ENCODE results near the gene CBX5.

DNA sequence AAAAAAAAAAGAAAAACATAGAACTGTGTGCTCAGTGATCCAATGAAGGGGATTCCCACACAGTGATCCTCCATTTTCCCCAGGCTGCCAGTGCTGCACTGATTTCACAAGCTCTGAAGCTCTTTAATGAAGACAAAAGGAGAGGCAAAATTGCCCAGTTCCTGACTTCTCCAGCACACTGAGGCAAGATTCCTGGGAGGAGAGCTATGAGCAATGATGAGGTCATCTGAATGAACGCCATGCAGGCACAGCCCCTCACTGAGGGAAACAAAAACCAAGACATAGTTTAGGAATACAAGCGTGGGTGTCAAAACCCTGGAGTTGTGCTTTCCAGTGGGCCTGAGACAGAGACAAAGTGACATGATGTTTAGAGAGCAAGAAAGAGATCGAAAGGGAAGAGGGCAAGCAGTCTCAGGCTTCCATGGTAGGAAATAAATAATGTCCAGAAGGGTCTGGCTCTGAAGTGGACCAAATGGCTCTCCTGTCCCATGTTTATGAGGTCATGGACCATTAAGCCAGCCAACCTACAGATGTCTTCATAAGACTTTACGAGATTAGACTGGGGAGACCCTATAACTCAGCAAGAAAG lies 50.2 kb downstream of the CBX5 start:
- TF ChIP-seq, protein P1, sequence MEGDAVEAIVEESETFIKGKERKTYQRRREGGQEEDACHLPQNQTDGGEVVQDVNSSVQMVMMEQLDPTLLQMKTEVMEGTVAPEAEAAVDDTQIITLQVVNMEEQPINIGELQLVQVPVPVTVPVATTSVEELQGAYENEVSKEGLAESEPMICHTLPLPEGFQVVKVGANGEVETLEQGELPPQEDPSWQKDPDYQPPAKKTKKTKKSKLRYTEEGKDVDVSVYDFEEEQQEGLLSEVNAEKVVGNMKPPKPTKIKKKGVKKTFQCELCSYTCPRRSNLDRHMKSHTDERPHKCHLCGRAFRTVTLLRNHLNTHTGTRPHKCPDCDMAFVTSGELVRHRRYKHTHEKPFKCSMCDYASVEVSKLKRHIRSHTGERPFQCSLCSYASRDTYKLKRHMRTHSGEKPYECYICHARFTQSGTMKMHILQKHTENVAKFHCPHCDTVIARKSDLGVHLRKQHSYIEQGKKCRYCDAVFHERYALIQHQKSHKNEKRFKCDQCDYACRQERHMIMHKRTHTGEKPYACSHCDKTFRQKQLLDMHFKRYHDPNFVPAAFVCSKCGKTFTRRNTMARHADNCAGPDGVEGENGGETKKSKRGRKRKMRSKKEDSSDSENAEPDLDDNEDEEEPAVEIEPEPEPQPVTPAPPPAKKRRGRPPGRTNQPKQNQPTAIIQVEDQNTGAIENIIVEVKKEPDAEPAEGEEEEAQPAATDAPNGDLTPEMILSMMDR (IDR thresholded peaks at IDR 0.05) = no peak
- TF ChIP-seq POLR2A (IDR thresholded peaks at IDR 0.05) = no peak

Measured in body of pancreas (tissue), 4 donors.